Calu3 (cell line): Measurements from ENCODE around the gene ANTXR2. TPM values are rescaled to one million over a fixed set of nuclear protein-coding genes. Genes with fewer than 3 reads are reported as not detected.

Experiments used
- BruUV-seq: library from RNA; stranded (reverse); fragments of 400-500 nt; replicated peaks from 2 replicates; lab custom pipeline; 2021; lab: Mats Ljungman, UMichigan
- CTCF ChIA-PET: fragments of 300-600 bp; sonication (Branson Sonifier 250); formaldehyde crosslinking; loops from one replicate; lab custom pipeline; 2022; ENCODE audit warnings: antibody characterized with exemption; lab: Charles Lee
- DNase-seq: peaks from one replicate; pipeline ENCODE4 v3.0.0; 2022
- H3K27ac Mint-ChIP-seq: one replicate; pipeline ENCODE4 v1.8.0; 2022; ENCODE audit warnings: mixed read lengths; ENCODE audit not compliant: unreplicated experiment
- H3K27me3 Mint-ChIP-seq: one replicate; pipeline ENCODE4 v1.8.0; 2022; ENCODE audit warnings: mixed read lengths; ENCODE audit not compliant: unreplicated experiment
- H3K36me3 Mint-ChIP-seq: one replicate; pipeline ENCODE4 v1.8.0; 2022; ENCODE audit warnings: mild to moderate bottlenecking, moderate library complexity, mixed read lengths; ENCODE audit not compliant: insufficient read depth, unreplicated experiment
- H3K4me1 Mint-ChIP-seq: one replicate; pipeline ENCODE4 v1.8.0; 2022; ENCODE audit warnings: mild to moderate bottlenecking, low read depth, mixed read lengths; ENCODE audit not compliant: unreplicated experiment
- H3K4me3 Mint-ChIP-seq: one replicate; pipeline ENCODE4 v1.8.0; 2022; ENCODE audit warnings: mild to moderate bottlenecking, low read depth, moderate library complexity, mixed read lengths; ENCODE audit not compliant: unreplicated experiment
- H3K9me3 Mint-ChIP-seq: one replicate; pipeline ENCODE4 v1.8.0; 2022; ENCODE audit warnings: low read depth, mixed read lengths; ENCODE audit not compliant: unreplicated experiment
- intact Hi-C: fragments of 100-400 bp; cut with micrococcal nuclease; formaldehyde crosslinking; loops from one replicate; pipeline ENCODE4 v1.10.0; 2022; ENCODE audit not compliant: unreplicated experiment
- total RNA-seq: library from RNA; stranded (reverse); gene quantifications from 2 replicates; pipeline ENCODE4 v1.2.3, GENCODE V29; 2022
- TF ChIP-seq, protein P1 (sequence below): fragments of 200-600 bp; IDR thresholded peaks from one replicate; pipeline ENCODE4 v1.8.0; 2022; ENCODE audit warnings: antibody characterized with exemption; ENCODE audit not compliant: unreplicated experiment

ANTXR2 gene
- total RNA-seq, 1 experiment from 2014 or later = 23.6 TPM

DNA sequence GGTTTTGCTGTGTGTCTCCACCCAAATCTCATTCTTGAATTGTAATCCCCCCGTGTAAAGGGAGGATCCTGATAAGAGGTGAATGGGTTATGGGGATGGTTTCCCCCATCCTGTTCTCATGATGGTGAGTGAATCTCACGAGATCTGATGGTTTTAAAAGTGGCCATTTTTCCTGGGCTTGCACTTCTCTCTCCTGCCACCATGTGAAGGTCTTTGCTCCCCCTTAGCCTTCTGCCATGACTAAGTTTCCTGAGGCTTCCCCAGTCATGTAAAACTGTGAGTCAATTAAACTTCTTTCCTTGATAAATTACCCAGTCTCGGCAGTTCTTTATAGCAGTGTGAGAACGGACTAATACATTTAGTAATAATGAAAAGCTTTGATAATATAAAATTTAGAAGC, 46.9 kb downstream of the ANTXR2 start:
- BruUV-seq = no TSS peak
- Mint-ChIP-seq H3K27ac (no peak overlapping the region), H3K27me3 (no peaks in the 10 kb centered on the region), H3K4me3 (no peak overlapping the region), H3K4me1 (no peaks in the 10 kb centered on the region), H3K36me3 (no peaks in the 10 kb centered on the region), H3K9me3 (no peaks in the 10 kb centered on the region)
- no peak for DNase-seq
- intact Hi-C loops = no loop called here
- TF ChIP-seq, protein P1, sequence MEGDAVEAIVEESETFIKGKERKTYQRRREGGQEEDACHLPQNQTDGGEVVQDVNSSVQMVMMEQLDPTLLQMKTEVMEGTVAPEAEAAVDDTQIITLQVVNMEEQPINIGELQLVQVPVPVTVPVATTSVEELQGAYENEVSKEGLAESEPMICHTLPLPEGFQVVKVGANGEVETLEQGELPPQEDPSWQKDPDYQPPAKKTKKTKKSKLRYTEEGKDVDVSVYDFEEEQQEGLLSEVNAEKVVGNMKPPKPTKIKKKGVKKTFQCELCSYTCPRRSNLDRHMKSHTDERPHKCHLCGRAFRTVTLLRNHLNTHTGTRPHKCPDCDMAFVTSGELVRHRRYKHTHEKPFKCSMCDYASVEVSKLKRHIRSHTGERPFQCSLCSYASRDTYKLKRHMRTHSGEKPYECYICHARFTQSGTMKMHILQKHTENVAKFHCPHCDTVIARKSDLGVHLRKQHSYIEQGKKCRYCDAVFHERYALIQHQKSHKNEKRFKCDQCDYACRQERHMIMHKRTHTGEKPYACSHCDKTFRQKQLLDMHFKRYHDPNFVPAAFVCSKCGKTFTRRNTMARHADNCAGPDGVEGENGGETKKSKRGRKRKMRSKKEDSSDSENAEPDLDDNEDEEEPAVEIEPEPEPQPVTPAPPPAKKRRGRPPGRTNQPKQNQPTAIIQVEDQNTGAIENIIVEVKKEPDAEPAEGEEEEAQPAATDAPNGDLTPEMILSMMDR = no peak
- CTCF ChIA-PET = no interaction called here

GRCh38 chr4:80024335-80024734, 48.7 kb downstream of the ANTXR2 start:
- intact Hi-C loops = no loop called here
- Mint-ChIP-seq H3K4me3 (no peak overlapping the region), H3K27ac (no peak overlapping the region), H3K27me3 (no peaks in the 10 kb centered on the region), H3K9me3 (no peaks in the 10 kb centered on the region), H3K4me1 (no peaks in the 10 kb centered on the region), H3K36me3 (no peaks in the 10 kb centered on the region)
- TF ChIP-seq, protein P1 = no peak
- DNase-seq = no peak
- no TSS peak for BruUV-seq
- CTCF ChIA-PET = interaction anchor here (0.6 kb wide), 1 partner anchor 333 kb away, joined by 4 read pairs; no protein-coding TSS in a partner anchor

DNA sequence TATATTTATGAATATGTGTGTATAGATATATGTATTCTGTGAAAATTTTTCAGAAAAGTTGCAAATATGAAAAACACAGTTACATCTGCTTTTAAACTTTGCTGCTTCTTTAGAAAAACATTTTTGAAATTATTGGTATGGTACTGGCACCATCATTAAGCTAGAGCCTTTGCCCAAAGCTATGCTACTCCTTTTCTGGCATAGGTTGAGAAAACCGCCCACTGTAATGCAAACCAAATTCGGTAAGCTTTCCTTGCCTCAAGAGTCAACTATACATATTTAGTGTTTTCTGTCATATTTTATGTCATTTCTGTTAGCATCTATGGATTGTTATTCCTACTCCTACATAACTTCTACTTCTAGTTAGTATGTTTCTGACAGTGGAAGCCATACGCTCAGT, 50.7 kb downstream of the ANTXR2 start:
- H3K4me3 Mint-ChIP-seq = no peak overlapping the region
- TF ChIP-seq, protein P1 = no peak
- no peaks in the 10 kb centered on the region for H3K4me1 Mint-ChIP-seq
- BruUV-seq = no TSS peak
- no peaks in the 10 kb centered on the region for H3K36me3 Mint-ChIP-seq
- no peak for DNase-seq
- no peaks in the 10 kb centered on the region for H3K9me3 Mint-ChIP-seq
- intact Hi-C loops = no loop called here
- no peak overlapping the region for H3K27ac Mint-ChIP-seq
- H3K27me3 Mint-ChIP-seq = no peaks in the 10 kb centered on the region
- CTCF ChIA-PET = no interaction called here

GRCh38 chr4:80017125-80017854, 55.7 kb downstream of the ANTXR2 start:
- Mint-ChIP-seq H3K4me1 (no peaks in the 10 kb centered on the region), H3K27ac (no peak overlapping the region), H3K9me3 (no peaks in the 10 kb centered on the region), H3K4me3 (no peak overlapping the region), H3K27me3 (no peaks in the 10 kb centered on the region), H3K36me3 (peaks cover 6% of the 10 kb centered on the region)
- DNase-seq = no peak
- TF ChIP-seq, protein P1 = no peak
- intact Hi-C loops = no loop called here
- no TSS peak for BruUV-seq
- CTCF ChIA-PET = no interaction called here
